DMS79 (cell line): ENCODE measurements around the gene CEP83.

Experiments used
- DNase-seq: peaks from one replicate; lab custom pipeline; 2025; lab: John Stamatoyannopoulos, UW

The CEP83 gene

DNA sequence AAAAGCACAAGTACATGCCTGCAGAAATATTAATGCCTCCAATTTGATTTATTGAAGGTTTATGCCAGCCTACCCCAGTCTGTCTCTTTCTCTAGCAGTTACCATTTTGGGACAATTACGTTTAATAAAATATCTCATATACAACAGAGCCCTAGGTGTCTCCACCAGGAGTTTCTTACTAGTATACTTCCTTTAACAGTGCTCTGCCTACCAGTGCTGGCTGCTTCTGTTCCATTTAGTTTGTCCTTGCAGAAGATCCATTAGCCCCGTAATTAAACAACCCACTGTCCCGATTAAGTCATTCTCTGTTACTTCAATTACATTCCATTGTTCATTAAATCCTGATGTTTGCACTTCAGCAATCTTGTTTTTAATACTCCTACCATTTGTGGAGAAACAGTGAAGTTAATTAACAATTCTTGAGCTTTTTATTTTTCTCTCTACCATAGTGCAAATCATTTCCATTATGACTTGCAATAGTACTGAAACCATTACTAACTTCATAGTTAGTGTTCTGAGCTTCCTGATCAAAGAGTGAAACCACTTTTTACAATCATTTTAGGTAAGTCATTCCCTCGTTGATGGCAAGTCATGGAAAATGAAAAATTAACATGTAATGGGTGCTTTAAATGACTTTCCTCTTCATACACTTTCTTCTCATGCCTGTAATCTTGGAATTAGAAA, 190.2 kb downstream of the CEP83 start:
- no peak for DNase-seq

DNA sequence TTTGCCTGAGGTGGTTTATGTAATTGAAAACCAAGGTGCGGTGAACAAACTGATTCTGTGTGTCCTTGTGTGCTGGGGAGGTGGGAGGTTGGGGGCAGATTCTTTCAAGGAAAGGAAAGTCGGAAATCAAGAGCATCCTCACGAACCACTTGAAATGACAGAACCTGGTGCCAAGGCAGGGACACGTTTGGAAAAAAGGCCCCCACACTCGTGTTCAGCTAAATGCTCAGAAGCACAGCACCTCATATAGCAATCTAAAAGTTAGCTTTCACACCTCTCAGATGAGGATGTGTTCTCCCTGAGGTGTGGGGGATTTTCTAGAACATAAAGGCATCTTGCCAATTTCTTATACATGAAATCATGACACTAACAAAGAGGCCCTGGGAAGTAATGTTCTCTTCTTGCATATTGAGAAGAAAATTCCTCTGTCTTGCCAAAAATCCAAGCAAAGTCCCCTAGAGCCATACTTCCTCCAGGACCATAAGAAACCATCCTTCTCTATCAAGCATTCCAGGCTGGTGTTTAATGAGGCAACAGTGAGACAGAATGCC, 191.7 kb downstream of the CEP83 start:
- no peak for DNase-seq

DNA sequence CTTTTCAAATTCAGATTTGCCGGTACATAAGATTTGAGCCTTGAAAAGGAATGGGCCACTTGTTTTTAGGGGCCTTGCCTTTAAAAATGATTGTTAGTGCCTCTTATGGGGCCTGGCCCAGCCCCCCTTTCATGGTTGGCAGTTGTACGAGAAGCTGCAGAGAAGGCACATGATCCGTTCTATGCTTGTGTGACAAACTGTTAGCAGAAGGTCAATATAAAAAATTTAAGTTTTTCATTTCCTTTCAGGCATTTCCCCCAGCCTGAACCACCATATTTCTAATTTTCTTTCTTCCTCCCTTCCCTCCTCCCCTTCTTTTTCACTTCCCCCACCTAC, 192.2 kb downstream of the CEP83 start:
- peak; percentile 12 for DNase-seq

DNA sequence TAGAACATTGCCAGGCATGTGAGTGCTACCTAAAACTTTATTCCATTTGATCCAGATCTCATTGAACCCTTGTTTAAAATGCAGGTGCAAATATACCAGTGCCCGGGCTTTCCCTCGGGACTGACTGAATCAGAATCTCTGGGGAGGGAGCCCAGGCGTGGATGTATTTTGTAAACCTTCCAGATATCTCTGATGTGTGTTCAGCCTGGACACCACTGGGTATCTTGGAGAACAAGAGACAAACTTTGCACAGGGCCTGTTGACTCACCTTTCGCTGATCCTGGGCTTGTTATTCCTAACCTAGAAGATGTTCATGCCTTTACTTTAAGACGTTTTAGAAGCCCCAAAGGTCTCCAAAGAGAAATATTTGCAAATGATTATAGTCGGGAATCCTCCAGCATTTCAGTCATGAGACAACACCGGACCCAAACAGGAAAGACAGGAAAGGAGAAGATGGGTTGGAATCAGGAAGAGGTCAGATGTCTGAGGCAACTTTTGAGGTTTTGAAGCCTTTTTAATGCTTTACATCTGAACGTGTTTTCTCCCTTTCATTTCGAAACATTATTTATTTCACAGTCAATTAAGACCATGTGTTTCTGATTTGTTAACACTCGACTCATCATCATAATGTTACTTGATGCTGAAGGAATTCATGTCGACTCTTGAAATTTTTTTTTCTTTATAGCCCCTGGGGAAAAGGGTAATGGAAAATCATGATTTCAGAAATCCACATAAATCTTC, 192.7 kb downstream of the CEP83 start:
- no peak for DNase-seq

DNA sequence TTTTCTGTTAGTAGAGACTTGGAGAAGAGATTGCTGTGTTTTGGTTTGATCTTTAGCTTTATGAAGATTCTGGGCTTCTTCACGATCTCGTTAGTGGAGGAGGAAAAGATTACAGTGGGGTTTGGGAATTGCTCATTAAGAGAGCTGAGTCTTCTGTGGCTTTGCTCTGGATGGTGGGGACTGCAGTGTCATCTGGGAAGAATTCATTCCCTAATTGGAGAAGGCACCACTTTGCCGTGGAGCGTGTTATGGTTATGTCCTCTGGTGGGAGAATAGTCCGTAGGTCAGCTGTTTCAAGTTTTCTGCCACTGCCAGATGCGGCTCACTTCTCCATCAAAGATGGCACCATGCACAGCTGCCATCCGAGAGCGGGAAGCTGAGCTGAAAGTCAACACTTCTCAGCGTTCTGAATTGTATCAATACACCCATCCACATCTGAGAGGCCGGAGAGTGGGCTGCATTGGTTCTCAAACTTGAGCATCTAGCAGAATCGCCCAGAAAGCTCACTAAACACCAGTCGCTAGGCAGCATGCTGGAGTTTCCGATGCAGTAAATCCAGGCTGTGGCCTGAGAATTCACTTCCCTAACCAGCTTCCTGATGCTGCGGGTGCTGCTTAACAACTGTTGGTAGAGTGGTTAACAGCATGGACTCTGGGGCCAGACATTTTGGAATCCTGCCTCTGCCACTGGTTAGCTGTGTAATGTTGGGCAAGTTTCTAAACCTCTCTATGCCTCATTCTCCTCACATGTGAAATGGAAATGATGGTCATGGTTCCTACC, 193.5 kb downstream of the CEP83 start:
- DNase-seq: no peak

DNA sequence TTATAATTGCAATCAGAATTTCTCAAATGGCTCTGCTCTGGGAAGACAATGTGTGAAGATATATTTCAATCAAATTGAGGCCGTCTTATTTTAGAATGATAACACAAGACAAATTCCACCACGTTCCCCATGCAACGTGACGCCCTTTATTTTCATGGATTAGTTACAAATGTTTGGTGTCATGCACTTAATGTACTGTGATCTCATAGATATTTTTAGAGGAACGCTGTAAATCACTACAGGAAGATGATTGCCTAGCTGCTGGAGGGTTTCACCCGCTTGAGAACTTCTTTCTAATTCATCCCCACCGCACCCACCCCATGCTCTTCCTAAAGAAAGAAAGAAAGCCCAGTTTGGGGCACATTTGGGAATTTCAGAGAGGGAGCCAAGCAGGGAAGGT, 194.1 kb downstream of the CEP83 start:
- DNase-seq: no peak

DNA sequence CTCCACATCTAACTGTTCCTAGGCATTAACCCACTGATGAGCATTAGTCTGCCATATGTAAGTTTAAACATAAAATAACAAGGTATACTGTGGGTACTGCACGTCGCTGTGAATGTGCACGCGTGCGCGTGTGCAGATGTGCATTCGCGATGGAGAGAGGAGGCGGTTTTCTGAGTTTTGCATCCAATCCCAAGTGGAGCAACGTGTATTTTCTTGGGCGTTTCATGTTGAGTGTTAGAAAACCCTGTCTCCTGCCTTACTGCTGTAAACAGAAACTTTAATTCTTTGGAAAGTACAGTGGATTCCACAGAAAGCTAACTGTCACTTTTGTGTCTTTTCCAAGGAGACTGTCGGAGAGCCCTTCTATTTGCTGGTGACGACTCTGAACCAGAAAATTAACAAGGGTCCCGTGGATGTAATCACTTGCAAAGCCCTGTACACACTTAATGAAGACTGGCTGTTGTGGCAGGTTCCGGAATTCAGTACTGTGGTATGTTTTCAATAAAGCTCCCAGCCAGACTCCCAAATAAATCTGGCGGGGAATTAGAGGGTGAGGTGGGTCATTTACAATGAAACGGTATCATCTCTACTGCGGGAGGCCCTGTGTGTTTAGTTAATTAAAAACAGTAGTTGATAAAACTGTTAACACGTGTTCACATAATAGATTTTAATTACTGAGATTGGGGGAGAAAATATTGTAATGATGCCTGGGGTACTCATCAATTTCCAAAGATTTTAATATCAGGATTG, 194.8 kb downstream of the CEP83 start:
- DNase-seq: no peak

DNA sequence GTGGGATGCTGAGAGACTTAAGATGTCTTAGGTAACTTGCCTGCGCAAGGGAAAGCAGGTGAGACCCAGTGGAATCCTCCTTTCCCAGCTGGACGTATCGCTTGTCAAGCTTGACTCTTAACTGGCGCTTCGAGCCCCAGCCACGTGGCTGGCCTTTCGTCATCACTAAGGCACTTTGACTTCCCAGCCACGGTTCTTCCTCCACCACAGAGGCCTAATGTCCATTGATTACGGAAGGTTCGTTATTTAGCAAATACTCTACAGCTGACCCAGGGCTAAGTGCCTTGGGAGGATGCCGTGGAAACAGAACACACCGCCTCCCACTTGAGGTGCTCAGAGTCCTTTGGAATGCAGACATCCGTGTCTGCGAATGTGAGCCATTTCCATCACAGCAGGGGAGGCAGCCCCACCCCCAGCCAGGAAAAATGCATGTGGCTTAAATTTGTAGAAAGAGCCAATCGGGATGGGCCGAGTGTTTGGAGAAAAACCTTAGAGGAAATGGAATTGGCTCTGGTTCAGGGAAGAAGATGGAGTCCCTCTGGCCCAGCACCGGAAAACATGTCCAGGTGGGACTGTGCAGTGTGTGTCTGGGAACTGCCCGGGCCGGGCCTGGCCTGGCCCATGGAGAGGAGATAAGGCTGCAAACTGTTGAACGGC, 195.6 kb downstream of the CEP83 start:
- peak; percentile 77 for DNase-seq

DNA sequence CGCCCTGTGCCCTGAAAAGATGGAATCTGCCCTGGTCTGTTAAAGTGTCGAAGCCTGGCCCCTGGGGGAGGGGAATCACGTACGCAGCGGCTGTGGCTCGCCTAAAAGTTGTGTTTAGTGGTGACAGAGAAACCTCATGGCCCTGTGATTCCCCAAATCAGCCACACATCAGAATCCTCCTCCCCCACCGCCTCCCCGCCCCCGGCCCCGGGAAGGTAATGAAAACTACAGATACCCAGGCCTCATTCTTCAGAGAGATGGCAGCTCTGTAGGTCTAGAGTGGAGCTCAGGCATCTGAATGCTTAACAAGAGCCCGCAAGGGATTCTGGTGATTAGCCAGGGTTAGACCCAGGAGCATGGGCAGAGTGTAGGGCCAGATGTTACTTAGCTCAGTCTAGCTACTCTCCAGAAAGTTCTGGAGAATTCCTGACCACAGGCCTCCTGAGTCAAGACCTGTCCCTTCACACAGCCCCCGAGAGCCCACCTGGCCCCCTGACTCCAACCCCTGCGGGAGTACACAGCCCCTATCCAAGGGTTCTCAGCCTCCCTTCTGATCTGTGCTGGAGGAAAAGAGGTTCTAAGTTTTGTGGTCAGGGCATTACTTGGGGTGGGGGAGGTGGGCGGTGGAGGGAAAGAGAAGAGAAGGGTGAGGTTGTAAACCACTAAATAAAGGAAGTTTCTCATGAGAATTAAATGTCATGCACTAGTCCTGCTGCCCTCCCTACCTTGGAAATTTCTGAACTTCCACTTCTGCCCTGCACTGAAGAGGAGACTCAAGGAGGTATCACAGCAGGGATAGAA, 196.5 kb downstream of the CEP83 start:
- DNase-seq: no peak

DNA sequence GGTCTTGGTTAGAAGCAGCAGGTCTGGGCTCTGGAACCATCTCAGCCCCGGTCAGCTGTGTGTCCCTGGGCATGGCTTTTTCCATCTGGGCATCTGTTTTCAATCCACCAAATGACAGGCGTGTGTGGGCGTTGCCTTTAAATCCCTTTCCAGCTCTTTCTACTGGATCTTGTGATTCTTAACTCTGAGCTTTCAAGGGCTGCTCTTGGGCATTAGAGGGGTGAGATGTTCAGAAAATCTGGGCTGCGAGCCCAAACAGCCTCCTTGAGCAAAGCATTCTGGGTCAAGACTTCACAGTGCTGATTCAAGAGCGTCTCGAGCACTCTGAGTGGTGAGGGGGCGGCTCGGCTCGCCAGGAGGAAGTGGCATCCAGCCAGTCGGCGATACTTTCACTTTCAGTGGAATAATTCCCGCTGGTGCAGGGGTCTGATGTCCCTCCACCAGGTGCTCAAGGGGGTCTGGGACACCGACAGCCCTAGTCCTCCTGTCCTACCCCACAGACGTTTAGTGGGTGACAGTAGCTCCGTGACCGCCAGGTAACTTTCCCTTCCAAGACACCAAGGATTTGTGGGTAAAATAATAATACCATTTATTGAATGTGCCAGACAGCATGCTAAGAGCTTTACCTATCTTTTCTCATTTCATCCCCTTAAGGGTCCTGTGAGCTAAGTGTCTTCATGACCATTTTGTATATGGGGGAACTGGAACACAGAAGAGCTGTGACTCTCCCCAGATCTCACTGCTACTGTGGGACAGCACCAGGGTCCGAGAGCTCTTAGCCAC, 197.2 kb downstream of the CEP83 start:
- peak; percentile 97 for DNase-seq

DNA sequence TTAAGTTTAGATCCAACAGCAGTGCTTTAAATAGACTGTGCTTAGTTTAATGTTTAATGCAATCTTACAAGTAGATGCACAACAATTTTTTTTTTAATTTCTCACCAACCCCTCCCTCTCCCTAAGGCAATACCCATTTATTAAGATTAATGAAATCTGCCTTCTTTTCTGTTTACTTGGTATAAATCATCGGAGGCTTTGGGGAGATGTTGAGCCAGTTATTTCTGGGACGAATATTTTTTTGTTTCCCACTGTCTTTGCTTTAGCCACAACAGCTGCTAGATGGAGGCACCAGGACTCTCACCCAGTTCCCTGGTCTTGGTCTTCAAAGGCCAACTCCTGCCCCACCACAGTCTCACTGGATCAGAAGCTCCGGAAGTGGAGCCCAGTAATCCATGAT, 197.9 kb downstream of the CEP83 start:
- no peak for DNase-seq

DNA sequence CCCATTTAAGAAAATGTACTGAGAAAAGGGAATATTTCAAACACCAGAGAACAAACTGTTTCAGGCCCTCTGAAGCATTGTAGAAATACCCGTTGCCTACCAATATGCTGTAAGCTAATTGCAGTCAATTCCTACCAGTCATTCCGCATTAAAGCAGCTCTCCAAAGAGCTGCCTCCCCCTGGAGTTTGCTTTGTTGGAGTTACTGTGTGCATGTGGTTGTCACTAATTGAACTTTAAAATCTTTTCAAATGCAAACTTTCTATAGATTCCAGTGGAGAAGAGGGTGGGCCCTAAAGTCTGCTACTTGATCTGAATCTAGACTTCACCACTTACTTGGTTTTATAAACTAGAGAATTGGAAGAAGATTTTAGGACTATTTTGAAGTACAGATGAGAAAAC, 198.5 kb downstream of the CEP83 start:
- DNase-seq: no peak

DNA sequence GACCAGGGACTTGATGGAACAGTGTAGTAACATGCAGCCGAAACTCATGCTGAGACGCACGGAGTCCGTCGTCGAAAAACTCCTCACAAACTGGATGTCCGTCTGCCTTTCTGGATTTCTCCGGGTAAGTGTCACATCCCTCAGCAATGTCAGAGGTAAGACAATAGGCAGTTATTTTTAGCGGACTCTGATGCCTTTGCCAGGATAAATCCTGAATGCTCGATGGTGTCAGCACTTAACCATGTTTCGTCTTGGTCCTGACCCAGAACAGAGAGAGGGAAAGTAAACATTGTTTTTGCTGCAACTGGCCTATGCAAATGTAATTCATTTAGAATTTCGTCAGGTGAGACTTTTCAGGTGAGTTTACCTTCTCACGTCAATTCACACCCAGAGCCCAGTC, 198.9 kb downstream of the CEP83 start:
- DNase-seq: no peak

DNA sequence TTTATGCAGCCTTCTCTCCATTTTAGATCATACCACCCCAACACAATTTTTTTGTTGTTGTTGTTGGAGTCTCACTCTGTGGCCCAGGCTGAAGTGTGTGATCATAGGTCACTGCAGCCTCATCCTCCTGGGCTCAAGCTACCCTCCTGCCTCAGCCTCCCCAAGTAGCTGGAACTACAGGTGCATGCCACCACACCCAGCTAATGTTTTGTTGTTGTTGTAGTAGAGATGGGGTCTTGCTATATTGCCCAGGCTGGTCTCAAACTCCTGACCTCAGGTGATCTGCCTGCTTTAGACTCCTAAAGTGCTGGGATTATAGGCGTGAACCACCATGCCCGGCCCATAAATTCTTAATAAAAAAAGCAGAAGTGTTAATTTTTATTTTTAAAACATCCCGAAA, 199.7 kb downstream of the CEP83 start:
- DNase-seq: no peak

DNA sequence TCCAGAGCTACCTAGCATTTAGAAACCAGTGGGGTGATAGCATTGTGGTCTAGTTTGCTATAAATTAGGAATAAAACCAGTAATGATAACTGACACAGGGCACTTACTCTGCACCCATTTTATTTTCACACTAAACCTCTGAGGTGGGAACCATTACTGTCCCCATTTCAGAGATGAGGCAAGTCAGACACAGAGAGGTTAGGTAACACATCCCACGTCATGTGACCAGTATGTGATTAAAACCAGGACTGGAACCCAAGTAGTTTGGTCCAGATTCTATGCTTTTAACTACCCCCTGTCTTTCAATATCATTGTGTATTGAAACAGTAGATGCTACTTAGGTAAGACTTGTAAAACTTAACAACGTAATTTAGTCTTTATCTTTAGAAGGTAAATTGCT, 201.1 kb downstream of the CEP83 start:
- DNase-seq: no peak
